Stimulated activated CD8-positive, alpha-beta memory T cell treated with anti-CD3 and anti-CD28 coated beads, Interleukin-7, amount 100 ng/mL, for 24 hours (primary cell): ENCODE data around the gene REG3A.

Source experiments
- DNase-seq: peaks from one replicate; pipeline ENCODE4 v3.0.0-alpha.2; 2020; ENCODE audit warnings: low read depth

Gene REG3A

GRCh38 chr2:79159653-79160052 lies at the start of gene REG3A:
Gene REG3A, minus strand, starts transcription at chr2:79159753. Its CDS starts 348 bp downstream, at chr2:79159405.
- DNase-seq, result no peak

DNA sequence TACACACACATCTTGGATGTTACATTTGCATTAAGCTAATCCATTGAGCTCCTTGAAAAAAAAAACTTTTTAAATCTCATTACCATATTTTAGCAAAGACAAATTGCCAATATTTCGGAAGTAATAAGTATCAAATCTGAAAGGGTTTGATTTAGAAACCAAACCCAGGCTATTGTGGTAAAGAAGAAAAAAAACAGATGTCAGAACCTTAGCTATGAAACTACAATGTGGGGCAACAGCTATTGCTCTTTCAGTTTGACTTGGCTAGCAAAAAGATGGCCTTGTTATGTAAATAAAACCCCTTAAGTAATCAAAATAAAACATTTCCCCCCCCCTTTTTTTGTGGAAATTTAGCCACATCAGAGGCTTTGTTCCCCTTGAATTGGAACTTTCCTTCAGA lies 41.2 kb upstream of the REG3A start:
- no peak for DNase-seq

GRCh38 chr2:79191816-79192215 lies 32.3 kb upstream of the REG3A start:
- DNase-seq, result no peak

DNA sequence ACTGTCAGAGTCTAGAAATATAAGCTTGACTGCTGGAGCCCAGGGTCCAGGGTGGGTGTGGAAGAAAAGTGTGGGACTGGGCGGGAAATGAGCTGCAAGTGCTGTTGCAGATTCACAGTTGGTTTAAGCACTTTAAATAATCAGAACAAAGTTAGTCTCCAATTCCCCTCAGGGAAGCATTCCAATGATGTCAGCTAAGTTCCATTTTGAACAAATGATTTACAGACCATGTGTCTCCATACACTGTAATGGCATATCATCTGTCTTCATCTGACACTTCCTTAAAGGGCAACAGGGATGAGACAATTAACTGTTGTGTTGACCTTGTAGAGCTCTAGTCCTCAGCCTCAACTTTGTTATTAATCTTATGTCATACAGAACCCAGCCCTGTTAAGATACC lies 31.5 kb upstream of the REG3A start:
- no peak for DNase-seq

GRCh38 chr2:79189465-79189864 lies 29.9 kb upstream of the REG3A start:
- DNase-seq, result no peak

DNA sequence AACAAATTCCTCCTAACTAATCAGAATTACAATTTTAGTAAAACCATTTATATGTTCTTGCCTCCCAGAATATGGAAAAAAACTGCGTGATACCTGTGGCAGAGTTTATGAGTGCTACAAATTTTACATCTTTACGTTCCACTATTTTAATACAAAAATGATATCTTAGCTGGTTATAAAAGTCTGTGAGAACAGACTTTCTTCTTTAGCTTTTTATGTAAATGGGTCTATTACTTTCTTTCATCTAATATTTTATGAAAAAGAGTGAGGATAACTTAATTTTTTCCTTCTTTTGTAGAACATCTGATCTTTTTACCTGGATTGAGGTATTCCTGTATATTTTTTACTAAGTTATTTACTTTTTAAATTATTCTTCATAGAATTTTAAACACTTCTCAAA lies 22.1 kb upstream of the REG3A start:
- no peak for DNase-seq

DNA sequence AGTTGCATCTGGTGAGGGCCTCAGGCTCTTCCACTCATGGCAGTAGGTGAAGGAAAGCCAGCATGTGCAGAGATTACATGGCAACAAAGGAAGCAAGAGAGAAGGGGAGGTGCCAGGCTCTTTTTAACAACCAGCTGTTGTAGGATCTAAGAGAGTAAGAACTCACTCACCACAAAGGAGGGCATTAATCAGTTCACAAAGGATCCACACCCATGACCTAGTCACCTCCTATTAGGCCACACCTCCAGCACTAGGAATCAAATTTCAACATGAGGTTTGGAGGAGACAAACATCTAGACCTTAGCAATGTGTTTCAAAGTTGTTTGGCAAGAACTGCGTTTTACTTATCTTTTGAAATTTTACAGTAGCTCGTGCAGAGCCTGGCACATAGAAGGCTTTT lies 20.5 kb upstream of the REG3A start:
- DNase-seq, result no peak

DNA sequence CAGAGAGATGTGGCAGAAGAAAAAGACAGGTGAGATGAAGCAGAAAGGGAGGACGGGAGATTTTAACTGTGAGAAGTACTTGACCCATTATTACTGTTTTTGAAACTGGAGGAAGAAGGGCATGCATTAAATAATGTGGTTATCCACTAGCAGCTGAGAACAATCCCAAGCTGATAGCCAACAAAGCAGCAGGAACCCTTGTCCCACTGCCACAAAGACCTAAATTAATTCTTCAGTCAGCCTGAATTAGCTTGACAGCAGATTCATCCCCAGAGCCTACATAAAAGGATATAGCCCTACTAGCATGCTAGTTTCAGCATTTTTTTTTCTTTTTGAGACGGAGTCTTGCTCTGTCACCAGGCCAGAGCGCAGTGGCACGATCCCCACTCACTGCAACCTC lies 19.5 kb upstream of the REG3A start:
- DNase-seq, result no peak

DNA sequence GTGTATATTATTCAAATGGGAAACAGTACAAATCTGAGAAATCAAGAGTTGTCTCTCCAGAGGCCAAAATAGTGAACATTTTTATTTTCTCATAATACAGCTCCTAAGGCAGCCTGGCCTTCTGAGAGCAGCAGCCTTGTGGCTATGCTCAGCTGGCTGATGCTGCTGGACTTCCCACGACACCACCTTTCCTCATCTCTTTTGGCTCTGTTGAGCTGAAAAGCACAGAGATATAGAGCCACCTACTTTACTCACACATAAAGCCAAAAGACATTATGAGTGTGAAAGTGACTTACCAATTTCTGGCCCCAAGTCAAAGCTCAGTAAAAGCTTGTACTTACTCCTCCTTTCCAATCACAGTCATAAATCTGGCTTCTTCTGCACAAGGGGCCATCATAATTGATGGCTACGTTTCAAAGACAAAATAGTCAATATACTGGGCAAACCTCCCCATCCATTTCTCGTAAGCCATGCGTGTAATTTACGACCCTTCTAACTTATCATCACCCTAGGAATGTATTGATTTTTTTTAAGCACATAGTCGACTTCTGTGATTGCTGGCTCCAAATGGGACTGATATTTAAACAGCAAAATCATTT lies 18.6 kb upstream of the REG3A start:
- DNase-seq, result no peak

DNA sequence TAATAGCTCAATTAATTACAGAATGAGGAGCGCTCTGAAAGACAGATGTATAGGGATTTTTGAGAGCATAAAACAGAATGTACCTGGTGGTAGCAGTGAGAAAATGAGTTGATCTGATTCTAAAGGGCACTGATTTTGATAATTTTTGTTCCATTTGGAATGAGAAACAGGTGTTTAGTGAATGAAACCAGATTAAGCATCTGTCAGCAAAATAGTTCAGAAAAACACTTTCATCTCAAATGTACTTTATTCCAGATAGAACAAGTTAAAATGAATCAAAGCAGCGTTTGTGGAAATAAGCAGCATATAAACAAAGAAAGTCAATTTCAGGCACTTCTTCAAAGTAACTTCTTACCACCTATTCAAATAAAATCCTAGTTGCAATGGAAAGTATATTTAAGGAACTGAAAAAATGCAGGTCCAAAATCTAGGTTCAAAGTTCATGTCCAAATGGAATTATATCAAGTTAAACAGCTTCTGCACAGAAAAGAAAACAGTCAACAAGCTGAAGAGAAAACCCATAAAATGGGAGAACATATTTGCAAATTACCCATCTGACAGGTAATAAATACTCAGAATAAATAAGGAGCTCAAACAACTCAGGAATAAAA lies 11.9 kb upstream of the REG3A start:
- DNase-seq, result no peak

DNA sequence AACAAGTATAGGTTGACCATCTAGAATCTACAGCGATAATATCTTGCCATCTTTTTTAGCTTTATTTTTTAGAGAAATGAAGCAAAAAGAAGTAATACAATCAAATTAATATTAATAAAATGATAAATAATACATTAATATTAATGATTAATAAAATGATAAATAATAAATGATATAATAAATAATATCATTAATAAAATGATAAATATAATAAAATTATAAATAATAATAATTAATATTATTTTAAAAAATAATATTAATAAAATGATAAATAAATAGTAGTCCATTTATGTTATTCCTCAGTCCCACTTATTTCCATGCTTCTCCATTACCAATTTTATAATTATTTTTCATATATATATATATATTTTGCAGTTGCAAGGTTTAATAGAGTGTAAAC lies 3.2 kb upstream of the REG3A start:
- no peak for DNase-seq

- DNase-seq, result no peak
Measured at GRCh38 chr2:79162132-79162531, 2.6 kb upstream of the REG3A start.

DNA sequence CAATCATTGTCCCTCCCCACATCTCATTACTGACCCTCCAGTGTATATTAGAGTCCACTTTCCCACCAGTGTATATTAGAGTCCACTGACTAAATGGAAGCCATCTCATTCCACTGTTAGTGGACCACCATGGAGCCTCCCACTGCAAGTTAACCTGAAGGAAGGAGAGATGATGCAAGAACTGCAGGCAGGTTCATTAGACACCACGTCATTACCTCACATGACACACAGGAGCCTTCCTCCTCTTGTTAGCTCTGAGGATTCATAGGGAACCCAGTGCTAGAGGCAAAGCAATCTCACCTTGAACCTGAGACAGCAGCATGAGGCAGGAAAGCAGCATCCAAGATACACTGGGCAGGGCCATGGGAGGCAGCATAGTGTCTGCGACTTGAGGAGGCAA lies 523 bp downstream of the REG3A start:
- no peak for DNase-seq

DNA sequence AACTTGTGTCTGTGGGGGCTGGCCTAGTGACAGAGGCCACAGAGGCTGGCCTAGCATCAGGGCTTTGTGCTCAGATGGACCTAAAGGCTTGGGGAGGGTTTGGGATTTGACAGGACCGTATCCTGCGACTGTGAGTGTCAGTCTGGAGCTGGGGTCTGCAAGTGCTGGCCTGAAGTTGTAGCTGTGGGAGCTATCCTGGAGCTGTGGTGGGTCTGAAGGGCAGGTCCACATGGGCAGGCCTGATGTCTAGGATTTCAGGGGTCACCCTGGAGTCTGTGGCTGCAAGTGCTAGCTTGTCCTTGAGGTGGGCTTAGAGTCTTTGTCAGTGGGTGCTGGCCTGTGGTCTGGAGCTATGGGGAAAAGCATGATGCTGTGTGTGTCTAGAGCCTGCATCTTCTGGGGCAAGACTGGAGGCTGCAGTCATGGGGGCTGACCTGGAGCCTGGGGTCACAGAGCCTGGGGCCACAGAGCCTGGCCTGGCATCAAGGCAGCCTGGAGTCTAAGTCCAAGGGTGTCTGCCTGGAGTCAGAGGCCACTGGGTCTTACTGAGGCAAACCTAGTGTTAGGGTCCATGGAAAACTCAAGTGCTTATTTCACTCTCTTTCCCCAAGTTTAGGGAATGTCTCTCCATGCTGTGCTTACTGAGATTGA lies 3.6 kb downstream of the REG3A start:
- DNase-seq, result no peak

GRCh38 chr2:79139423-79139822 lies 20.1 kb downstream of the REG3A start:
- DNase-seq, result no peak

DNA sequence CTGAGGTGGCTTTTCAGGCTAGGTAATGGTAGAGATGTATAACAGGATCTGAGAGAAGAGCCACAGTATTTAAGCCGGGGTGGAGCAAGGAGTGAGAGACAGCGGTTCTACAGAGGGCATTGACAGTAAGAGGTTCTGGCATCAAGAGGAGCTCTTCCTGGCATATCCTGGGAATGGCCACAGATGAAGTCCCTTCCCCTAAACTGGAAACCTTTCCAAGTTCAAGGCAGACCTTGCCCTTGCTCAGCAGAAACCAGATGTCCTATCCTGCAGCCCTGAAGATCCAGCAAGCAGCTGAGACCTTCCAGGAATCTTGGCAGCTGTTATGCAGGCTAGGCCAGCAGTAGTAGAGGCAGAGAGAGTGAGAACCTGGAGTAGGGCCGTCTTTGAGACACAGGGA lies 21.2 kb downstream of the REG3A start:
- no peak for DNase-seq

DNA sequence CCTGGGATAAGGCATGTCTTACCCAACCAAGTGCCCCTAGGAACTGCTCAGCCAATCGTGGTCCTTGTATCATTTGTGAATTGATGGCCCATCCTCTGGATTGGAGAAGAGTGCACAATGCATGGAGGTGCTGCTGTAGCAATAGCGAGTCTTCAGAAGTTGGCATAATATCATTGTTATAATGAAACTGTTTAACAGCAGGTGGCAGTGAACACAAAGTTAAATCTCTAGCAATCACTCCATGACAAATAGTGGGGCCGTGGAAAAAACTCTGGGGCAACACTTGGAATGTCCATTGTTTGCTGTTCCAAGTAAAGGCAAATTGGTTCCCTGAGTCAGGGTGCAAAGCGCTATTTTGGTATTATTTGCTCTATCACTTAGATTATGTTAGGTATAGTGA lies 27.9 kb downstream of the REG3A start:
- no peak for DNase-seq

GRCh38 chr2:79129804-79130203 lies 29.7 kb downstream of the REG3A start:
- no peak for DNase-seq

- no peak for DNase-seq
Measured at GRCh38 chr2:79129260-79129659, 30.3 kb downstream of the REG3A start.

GRCh38 chr2:79128406-79128805 lies 31.1 kb downstream of the REG3A start:
- no peak for DNase-seq

- no peak for DNase-seq
Measured at GRCh38 chr2:79125721-79125985, 33.9 kb downstream of the REG3A start.

GRCh38 chr2:79124907-79125720 lies 34.4 kb downstream of the REG3A start:
- DNase-seq, result no peak

- DNase-seq, result no peak
Measured at GRCh38 chr2:79122676-79123075, 36.9 kb downstream of the REG3A start.
